GM18907 (cell line): Measurements from ENCODE around the gene GEMIN2.
A peak's percentile ranks its signal among the peaks of the same experiment; 100 is the strongest.
"Not testable (repeated sequence)": the region's sequence is repeated elsewhere in the genome, so short reads cannot be mapped to it uniquely, and the experiment has no call there.

Source experiments
- ATAC-seq: cut with Tn5 transposase; IDR thresholded peaks from one replicate; pipeline ENCODE4 v1.9.1; 2021; ENCODE audit warnings: mild to moderate bottlenecking, moderate library complexity; ENCODE audit not compliant: unreplicated experiment

GEMIN2 gene

DNA sequence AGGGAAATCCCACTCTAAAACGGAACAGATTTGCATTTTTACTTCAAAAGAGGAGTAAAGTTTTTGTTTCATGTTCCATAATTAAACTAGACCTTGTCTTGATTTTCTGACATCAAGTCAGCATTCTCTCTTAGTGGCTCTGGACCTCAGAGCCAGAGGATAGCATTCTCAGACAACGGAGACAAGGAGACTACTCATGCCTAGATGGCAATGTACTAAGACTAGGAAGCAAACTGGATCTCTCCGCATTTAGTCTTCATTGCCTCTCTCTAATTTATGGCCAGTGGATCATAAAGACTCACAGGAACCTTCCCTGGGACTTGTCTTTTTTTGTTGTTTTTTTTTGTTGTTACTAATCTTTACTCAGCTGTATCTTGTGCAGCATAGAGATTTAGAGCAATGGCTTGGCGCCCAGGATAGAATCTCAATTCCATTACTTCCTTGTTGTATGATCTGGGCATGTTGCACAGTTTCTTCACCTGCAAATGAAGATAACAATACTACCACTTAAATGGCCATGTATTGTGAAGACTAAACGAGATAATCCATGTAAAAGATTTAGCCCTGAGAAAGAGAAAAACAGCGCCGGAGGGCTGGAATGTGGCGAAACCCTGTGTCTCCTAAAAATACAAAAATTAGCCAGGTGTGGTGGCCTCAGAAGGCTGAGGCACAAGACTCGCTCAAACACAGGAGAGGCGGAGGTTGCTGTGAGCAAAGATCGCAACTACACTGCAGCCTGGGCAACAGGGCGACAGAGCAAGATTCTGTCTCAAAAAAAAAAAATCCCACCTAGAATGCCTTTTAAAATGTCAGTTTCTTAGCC is 4.0 kb upstream of the GEMIN2 start:
- ATAC-seq, result no peak

- peak; percentile 1 for ATAC-seq
Observed at GRCh38 chr14:39113685-39114072, 444 bp upstream of the GEMIN2 start.

- no peak for ATAC-seq
Observed at GRCh38 chr14:39122330-39123138, 8.4 kb downstream of the GEMIN2 start.

- ATAC-seq, result not testable (repeated sequence)
Observed at GRCh38 chr14:39137835-39138234, 23.7 kb downstream of the GEMIN2 start.

DNA sequence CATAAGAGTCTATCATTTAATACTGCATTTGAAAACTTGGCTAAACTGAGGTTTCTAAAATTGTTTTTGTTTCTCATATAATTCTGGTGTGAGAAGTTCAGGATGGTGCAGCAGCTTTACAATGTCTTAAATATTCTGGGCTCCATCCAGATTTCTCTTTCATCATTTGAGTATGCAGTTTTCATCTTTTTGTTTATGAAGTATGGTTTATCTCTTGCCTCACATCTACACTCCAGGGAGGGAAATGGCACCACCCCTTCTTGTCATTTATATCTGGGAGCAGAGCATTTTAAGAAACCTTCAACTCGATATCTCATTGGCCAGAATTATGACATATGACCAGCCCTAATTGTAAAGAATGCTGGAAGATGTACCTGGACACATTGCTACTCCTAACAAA is 24.3 kb downstream of the GEMIN2 start:
- no peak for ATAC-seq

- ATAC-seq, result no peak
Observed at GRCh38 chr14:39140170-39140569, 26.0 kb downstream of the GEMIN2 start.

DNA sequence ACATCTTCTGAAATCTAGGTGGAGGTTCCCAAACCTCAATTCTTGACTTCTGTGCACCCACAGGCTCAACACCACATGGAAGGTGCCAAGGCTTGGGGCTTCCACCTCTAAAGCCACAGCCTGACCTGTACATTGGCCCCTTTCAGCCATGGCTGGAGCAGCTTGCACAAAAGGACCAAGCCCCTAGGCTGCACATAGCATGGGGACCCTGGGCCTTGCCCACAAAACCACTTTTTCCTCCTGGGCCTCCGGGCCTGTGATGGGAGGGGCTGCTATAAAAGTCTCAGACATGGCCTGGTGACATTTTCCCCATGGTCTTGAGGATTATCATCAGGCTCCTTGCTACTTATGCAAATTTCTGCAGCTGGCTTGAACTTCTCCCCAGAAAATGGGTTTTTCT is 27.5 kb downstream of the GEMIN2 start:
- not testable (repeated sequence) for ATAC-seq

DNA sequence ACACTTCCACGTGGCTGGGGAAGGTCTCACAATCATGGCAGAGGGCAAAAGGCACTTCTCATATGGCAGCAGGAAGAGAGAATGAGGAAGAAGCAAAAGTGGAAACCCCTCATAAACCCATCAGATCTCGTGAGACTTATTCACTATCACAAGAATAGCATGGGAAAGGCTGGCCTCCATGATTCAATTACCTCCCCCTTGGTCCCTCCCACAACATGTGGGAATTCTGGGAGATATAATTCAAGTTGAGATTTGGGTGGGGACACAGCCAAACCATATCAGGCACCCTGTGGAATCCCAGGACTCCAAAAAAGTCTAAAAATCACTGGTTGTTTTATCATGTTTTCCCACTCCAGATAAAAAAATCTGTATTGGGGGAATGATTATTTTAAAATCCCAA is 29.1 kb downstream of the GEMIN2 start:
- not testable (repeated sequence) for ATAC-seq

- no peak for ATAC-seq
Observed at GRCh38 chr14:39145266-39145966, 31.3 kb downstream of the GEMIN2 start.

DNA sequence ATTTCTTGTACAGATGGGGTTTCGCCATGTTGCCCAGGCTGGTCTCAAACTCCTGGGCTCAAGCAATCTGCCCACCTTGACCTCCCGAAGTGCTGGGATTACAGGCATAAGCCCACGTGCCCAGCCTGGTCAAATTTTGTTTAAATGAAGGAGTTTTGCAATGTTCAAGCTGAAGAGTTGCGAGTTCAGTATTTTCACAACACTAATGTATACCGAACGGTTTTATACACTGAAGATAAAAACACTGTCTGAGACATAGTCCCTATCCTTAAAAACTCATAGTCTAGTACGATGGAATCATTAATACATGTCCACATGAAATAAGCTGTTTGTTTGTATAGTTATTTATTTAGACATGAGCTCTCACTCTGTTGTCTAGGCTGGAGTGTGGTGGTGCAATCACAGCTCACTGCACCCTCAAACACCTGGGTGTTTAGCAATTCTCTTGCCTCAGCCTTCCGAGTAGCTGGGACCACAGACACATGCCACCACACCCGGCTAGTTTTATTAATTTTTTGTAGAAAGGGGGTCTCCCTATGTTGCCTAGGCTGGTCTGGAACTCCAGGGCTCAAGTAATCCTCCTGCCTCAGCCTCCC is 40.6 kb downstream of the GEMIN2 start:
- ATAC-seq, result no peak

DNA sequence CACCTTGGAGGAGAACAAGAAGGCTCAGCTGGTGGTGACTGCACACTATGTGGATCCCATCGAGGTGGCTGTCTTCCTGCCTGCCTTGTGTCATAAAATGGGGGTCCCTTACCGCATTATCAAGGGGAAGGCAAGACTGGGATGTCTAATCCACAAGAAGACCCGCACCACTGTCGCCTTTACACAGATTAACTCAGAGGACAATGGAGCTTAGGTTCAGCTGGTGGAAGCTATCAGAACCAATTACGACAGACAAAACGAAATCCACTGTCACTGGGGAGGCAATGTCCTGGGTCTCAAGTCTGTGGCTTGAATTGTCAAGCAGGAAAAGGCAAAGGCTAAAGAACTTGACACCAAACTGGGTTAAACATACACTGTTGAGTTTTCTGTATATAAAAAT is 43.4 kb downstream of the GEMIN2 start:
- no peak for ATAC-seq

- ATAC-seq, result no peak
Observed at GRCh38 chr14:39158222-39158858, 44.2 kb downstream of the GEMIN2 start.

DNA sequence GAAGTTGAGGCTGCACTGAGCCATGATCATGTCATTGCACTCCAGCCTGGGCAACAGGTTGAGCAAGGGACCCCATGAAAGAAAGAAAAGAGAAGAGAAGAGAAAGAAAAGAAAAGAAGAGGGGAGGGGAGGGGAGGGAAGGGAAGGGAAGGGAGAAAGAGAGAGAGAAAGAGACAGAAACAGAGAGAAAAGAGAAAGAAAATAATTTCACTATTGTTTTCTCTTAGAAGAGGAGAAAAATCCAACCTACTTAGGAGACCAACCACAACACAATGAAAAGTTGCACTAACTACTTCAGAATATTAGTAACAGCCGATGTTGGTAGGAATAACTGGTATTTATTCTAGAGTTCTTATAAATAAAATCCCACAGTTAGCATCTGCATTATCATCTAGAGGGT is 46.4 kb downstream of the GEMIN2 start:
- no peak for ATAC-seq

DNA sequence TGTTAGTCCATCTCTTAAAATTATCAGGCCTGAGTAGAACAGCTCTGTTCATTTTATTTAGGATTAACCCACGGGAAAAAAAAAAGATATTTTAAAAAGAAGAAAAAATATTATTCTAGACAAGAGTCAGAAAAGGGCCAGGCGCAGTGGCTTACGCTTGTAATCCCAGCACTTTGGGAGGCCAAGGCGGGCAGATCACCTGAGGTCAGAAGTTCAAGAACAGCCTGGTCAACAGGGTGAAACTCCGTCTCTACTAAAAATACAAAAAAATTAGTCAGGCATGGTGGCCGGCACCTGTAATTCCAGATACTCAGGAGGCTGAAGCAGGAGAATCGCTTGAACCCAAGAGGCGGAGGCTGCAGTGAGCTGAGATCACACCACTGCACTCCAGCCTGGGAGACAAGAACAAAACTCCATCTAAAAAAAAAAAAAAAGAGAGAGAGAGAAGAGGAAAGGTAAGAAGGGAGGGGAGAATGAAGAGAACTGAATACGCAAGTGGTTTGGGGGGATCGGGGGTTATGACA is 53.7 kb downstream of the GEMIN2 start:
- not testable (repeated sequence) for ATAC-seq

DNA sequence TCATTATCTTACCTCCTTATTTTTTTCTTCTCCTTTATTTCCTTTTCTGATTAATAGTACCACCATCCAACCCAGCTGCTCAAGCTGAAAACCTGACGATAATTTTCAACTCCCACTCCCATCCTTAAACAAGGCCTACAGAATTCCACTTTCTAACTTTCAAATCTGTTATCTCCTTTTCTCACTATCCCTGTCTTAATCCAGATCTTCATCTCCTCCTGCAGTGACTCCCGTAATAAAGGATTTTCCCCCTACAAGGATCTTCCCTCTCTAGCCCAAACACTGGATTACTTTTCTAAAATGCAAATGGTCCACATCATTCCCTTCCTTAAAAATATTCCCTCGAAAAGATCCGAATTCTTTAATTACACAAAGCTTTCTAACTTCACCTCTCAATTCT is 54.5 kb downstream of the GEMIN2 start:
- ATAC-seq, result no peak

GRCh38 chr14:39169541-39169900 is 55.4 kb downstream of the GEMIN2 start:
- peak; percentile 6 for ATAC-seq

DNA sequence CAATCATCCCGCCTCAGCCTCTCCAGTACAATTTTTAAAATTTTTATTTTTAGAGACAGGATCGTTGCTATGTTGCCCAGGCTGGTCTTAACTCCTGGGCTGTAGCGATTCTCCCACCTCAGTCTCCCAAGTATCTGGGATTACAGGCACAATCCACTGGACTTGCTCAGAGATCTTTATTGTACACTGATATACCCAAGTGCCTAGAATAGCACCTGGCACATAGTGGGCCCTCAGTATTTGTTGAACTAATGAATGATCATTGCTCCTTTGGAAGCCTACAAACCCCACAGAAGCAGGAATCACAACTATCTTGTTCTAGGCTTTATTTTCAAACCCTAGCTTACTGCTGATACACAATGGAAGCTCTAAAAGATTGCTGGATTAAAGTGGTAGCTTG is 59.1 kb downstream of the GEMIN2 start:
- ATAC-seq, result no peak

GRCh38 chr14:39174560-39175444 is 60.7 kb downstream of the GEMIN2 start, which contains the start of gene PNN:
Gene PNN (plus strand): TSS chr14:39175254. CDS start chr14:39175280, 26 bp downstream.
- peak; percentile 94 for ATAC-seq
